ENCODE measurements around the gene PRPF6.

DNA sequence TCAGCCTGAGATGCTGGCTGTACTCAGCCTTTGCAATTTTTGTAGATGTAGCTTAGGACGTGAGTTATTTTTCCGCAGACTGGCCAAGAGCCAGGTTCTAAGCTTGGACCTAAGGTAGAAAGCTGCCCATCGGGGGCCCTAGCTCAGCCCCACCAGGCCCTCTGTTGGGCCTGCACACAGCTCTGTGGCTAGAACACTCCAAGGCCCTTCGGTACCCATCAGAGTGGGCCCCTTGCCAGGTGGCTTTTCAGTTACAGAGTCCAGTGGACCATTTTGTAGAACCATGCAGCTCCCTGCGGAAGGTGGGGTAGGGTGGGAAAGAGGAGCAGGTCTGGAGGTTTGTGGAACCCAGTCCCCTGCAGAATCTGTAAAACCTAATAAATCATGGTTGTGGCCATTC is 47.3 kb upstream of the PRPF6 start:
- TF ChIP-seq, protein P1, sequence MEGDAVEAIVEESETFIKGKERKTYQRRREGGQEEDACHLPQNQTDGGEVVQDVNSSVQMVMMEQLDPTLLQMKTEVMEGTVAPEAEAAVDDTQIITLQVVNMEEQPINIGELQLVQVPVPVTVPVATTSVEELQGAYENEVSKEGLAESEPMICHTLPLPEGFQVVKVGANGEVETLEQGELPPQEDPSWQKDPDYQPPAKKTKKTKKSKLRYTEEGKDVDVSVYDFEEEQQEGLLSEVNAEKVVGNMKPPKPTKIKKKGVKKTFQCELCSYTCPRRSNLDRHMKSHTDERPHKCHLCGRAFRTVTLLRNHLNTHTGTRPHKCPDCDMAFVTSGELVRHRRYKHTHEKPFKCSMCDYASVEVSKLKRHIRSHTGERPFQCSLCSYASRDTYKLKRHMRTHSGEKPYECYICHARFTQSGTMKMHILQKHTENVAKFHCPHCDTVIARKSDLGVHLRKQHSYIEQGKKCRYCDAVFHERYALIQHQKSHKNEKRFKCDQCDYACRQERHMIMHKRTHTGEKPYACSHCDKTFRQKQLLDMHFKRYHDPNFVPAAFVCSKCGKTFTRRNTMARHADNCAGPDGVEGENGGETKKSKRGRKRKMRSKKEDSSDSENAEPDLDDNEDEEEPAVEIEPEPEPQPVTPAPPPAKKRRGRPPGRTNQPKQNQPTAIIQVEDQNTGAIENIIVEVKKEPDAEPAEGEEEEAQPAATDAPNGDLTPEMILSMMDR (IDR thresholded peaks at IDR 0.05) = no peak
- TF ChIP-seq POLR2A (IDR thresholded peaks at IDR 0.05) = no peak
